H9 (cell line): ENCODE data around the gene NSL1. TPM values are rescaled to one million over a fixed set of nuclear protein-coding genes. Genes with fewer than 3 reads are reported as not detected.

Source experiments
- DNase-seq: peaks from one replicate; pipeline ENCODE4 v3.0.0-alpha.2; 2017
- H2AFZ ChIP-seq: one replicate; pipeline ENCODE4 v1.6.1; 2013; ENCODE audit warnings: mild to moderate bottlenecking, low read length, control low read depth, moderate library complexity
- H2AK5ac ChIP-seq: 2 replicates; pipeline ENCODE4 v1.6.1; 2013; ENCODE audit warnings: low read length, control low read depth, mixed read lengths; ENCODE audit not compliant: insufficient read length
- H2BK120ac ChIP-seq: one replicate; pipeline ENCODE4 v1.6.1; 2013; ENCODE audit warnings: low read depth, mild to moderate bottlenecking, low read length, control low read depth, inconsistent platforms; ENCODE audit not compliant: poor library complexity, severe bottlenecking
- H2BK12ac ChIP-seq: 2 replicates; pipeline ENCODE4 v1.6.1; 2013; ENCODE audit warnings: low read length, control low read depth, mixed read lengths, low read depth; ENCODE audit not compliant: insufficient read length
- H2BK15ac ChIP-seq: 2 replicates; pipeline ENCODE4 v1.6.1; 2013; ENCODE audit warnings: low read depth, low read length, control low read depth
- H2BK20ac ChIP-seq: one replicate; pipeline ENCODE4 v1.6.1; 2013; ENCODE audit warnings: low read depth, mild to moderate bottlenecking, low read length, control low read depth, inconsistent platforms; ENCODE audit not compliant: poor library complexity, severe bottlenecking
- H2BK5ac ChIP-seq: 2 replicates; pipeline ENCODE4 v1.6.1; 2013; ENCODE audit warnings: low read length, control low read depth, mixed read lengths; ENCODE audit not compliant: insufficient read length
- H3K14ac ChIP-seq: 2 replicates; pipeline ENCODE4 v1.6.1; 2013; ENCODE audit warnings: low read length, control low read depth; ENCODE audit not compliant: insufficient read depth
- H3K18ac ChIP-seq: 2 replicates; pipeline ENCODE4 v1.6.1; 2013; ENCODE audit warnings: low read depth, mild to moderate bottlenecking, mixed read lengths, low read length, control low read depth; ENCODE audit not compliant: insufficient read length
- H3K23ac ChIP-seq: 2 replicates; pipeline ENCODE4 v1.6.1; 2013; ENCODE audit warnings: low read length, control low read depth, mixed read lengths, low read depth; ENCODE audit not compliant: insufficient read length
- H3K23me2 ChIP-seq: 2 replicates; pipeline ENCODE4 v1.6.1; 2013; ENCODE audit warnings: low read depth, mild to moderate bottlenecking, mixed read lengths, low read length, control low read depth; ENCODE audit not compliant: insufficient read length, poor library complexity, severe bottlenecking
- H3K27ac ChIP-seq: 2 replicates; pipeline ENCODE4 v1.5.1; 2013; ENCODE audit warnings: low read length, control low read depth, mixed read lengths, low read depth; ENCODE audit not compliant: insufficient read length
- H3K27me3 ChIP-seq: 2 replicates; pipeline ENCODE4 v1.6.1; 2013; ENCODE audit warnings: low read length, control low read depth, inconsistent platforms; ENCODE audit not compliant: insufficient read depth
- H3K4ac ChIP-seq: 2 replicates; pipeline ENCODE4 v1.6.1; 2013; ENCODE audit warnings: low read depth, mild to moderate bottlenecking, control low read depth, inconsistent platforms, low read length, moderate library complexity
- H3K4me1 ChIP-seq: 2 replicates; pipeline ENCODE4 v1.6.1; 2013; ENCODE audit warnings: low read length, control low read depth, inconsistent platforms; ENCODE audit not compliant: insufficient read depth
- H3K4me2 ChIP-seq: 2 replicates; pipeline ENCODE4 v1.6.1; 2013; ENCODE audit warnings: low read length, control low read depth, mixed read lengths; ENCODE audit not compliant: insufficient read length, insufficient read depth
- H3K56ac ChIP-seq: 2 replicates; pipeline ENCODE4 v1.6.1; 2013; ENCODE audit warnings: low read depth, mild to moderate bottlenecking, mixed read lengths, low read length, control low read depth; ENCODE audit not compliant: insufficient read length
- H3K79me1 ChIP-seq: 2 replicates; pipeline ENCODE4 v1.6.1; 2013; ENCODE audit warnings: low read depth, mild to moderate bottlenecking, moderate library complexity, low read length, control low read depth, inconsistent platforms; ENCODE audit not compliant: insufficient read depth, poor library complexity, severe bottlenecking
- H3K79me2 ChIP-seq: 2 replicates; pipeline ENCODE4 v1.6.1; 2013; ENCODE audit warnings: low read length, control low read depth, inconsistent platforms; ENCODE audit not compliant: insufficient read depth
- H3K9ac ChIP-seq: 2 replicates; pipeline ENCODE4 v1.6.1; 2013; ENCODE audit warnings: low read length, control low read depth, mixed read lengths; ENCODE audit not compliant: insufficient read length; ENCODE audit errors: extremely low read depth
- H3K9me3 ChIP-seq: one replicate; pipeline ENCODE4 v1.6.1; 2013; ENCODE audit warnings: low read depth, low read length, inconsistent platforms; ENCODE audit not compliant: control insufficient read depth
- H3T11ph ChIP-seq: one replicate; pipeline ENCODE4 v1.6.1; 2013; ENCODE audit warnings: mild to moderate bottlenecking, low read length, control low read depth, inconsistent platforms
- H4K20me1 ChIP-seq: one replicate; pipeline ENCODE4 v1.6.1; 2013; ENCODE audit not compliant: control insufficient read depth, insufficient read length, insufficient read depth
- H4K5ac ChIP-seq: 2 replicates; pipeline ENCODE4 v1.6.1; 2013; ENCODE audit warnings: low read depth, mild to moderate bottlenecking, mixed read lengths, low read length, control low read depth; ENCODE audit not compliant: insufficient read length
- H4K8ac ChIP-seq: replicated peaks from 2 replicates; pipeline ENCODE4 v1.6.1; 2013; ENCODE audit warnings: low read length, control low read depth, mixed read lengths, low read depth; ENCODE audit not compliant: insufficient read length
- H4K91ac ChIP-seq: 2 replicates; pipeline ENCODE4 v1.6.1; 2013; ENCODE audit warnings: low read depth, mild to moderate bottlenecking, moderate library complexity, mixed read lengths, low read length, control low read depth; ENCODE audit not compliant: insufficient read length
- H3K27ac Mint-ChIP-seq, 3 experiments: 2 replicates in 2 of 3; 3 replicates in 1 of 3; pipeline ENCODE4 v1.8.0; 2020 to 2021; ENCODE audit warnings: mixed read lengths in 3 of 3, mild to moderate bottlenecking in 1 of 3, moderate library complexity in 1 of 3
- H3K27me3 Mint-ChIP-seq: 2 replicates; pipeline ENCODE4 v1.8.0; 2021; ENCODE audit warnings: low read depth, mild to moderate bottlenecking, moderate library complexity, mixed read lengths
- H3K36me3 Mint-ChIP-seq, 3 experiments: 2 replicates in 2 of 3; 3 replicates in 1 of 3; pipeline ENCODE4 v1.8.0; 2020 to 2021; ENCODE audit warnings: low read depth in 3 of 3, mixed read lengths in 3 of 3; ENCODE audit not compliant: insufficient read depth in 1 of 3
- H3K4me1 Mint-ChIP-seq, 2 experiments: 2 replicates each; pipeline ENCODE4 v1.8.0; 2020; ENCODE audit warnings: mixed read lengths in 2 of 2
- H3K4me3 Mint-ChIP-seq, 2 experiments: 2 replicates in 1 of 2; 3 replicates in 1 of 2; pipeline ENCODE4 v1.8.0; 2020 to 2021; ENCODE audit warnings: mild to moderate bottlenecking in 2 of 2, mixed read lengths in 2 of 2, moderate library complexity in 1 of 2
- H3K9me3 Mint-ChIP-seq, 2 experiments: 2 replicates in 1 of 2; 3 replicates in 1 of 2; pipeline ENCODE4 v1.8.0; 2020; ENCODE audit warnings: mild to moderate bottlenecking in 2 of 2, mixed read lengths in 2 of 2, moderate library complexity in 1 of 2
- CTCF ChIP-seq: fragments of 200-600 bp; sonication (generic); conservative IDR thresholded peaks from 3 replicates; pipeline ENCODE4 v1.8.0; 2021; ENCODE audit warnings: antibody characterized with exemption, mild to moderate bottlenecking
- WGBS: extraction: QIAGEN DNeasy Blood & Tissue Kit; methylation state at CpG from one replicate; pipeline ENCODE4 v1.1.7; 2013; ENCODE audit warnings: missing lambda C conversion rate, low lambda C conversion rate, mixed read lengths; ENCODE audit not compliant: insufficient read length; ENCODE audit errors: extremely low coverage; 5-methylcytosine and 5-hydroxymethylcytosine counted together
- total RNA-seq: library from RNA; stranded (reverse); gene quantifications from 2 replicates; pipeline ENCODE4 v1.2.1, GENCODE V29; 2021

The NSL1 gene
- total RNA-seq, 1 experiment from 2014 or later = 49.3 TPM

GRCh38 chr1:212680680-212681389, 110.7 kb downstream of the NSL1 start:
- Mint-ChIP-seq H3K27me3 (peaks cover 10% of the 10 kb centered on the region), H3K4me1 (peaks cover 8 to 14% of the 10 kb centered on the region in 2 experiments; a peak in 3 of 4 replicates)
- no peak overlapping the region for H2BK120ac ChIP-seq

More at GRCh38 chr1:212680680-212681389, 110.7 kb downstream of the NSL1 start:
- Histone ChIP-seq H3K14ac (no peak overlapping the region), H2AK5ac (no peak overlapping the region), H3K23me2 (no peaks in the 10 kb centered on the region), H2BK20ac (no peak overlapping the region), H3K79me1 (no peaks in the 10 kb centered on the region), H4K20me1 (no peaks in the 10 kb centered on the region), H3K23ac (no peak overlapping the region), H3T11ph (no peak overlapping the region), H3K27ac (no peak overlapping the region), H3K4me2 (no peak overlapping the region), H2AFZ (no peak overlapping the region), H4K8ac (no peak overlapping the region), H3K4me1 (peaks cover 3% of the 10 kb centered on the region), H2BK12ac (no peak overlapping the region), H3K56ac (no peak overlapping the region), H3K18ac (no peak overlapping the region), H4K5ac (no peak overlapping the region), H2BK5ac (no peak overlapping the region), H3K9ac (no peak overlapping the region), H4K91ac (no peak overlapping the region), H3K27me3 (no peaks in the 10 kb centered on the region), H3K9me3 (no peaks in the 10 kb centered on the region), H3K79me2 (no peaks in the 10 kb centered on the region), H2BK15ac (no peak overlapping the region), H3K4ac (no peak overlapping the region)
- DNase-seq = no peak
- Mint-ChIP-seq H3K4me3 (no peak overlapping the region), H3K9me3 (no peaks in the 10 kb centered on the region; a peak in 1 of 5 replicates), H3K27ac (no peak overlapping the region), H3K36me3 (no peaks in the 10 kb centered on the region)
- no CpG with 5 or more reads among the region's 4 CpGs for WGBS
- TF ChIP-seq CTCF = no peak
